Left lung (tissue), 10 donors: ENCODE data around the gene HRCT1. TPM values are rescaled to one million over a fixed set of nuclear protein-coding genes. Genes with fewer than 3 reads are reported as not detected.
A peak's percentile ranks its signal among the peaks of the same experiment; 100 is the strongest.
"Not testable (repeated sequence)": the region's sequence is repeated elsewhere in the genome, so short reads cannot be mapped to it uniquely, and the experiment has no call there.

ENCODE experiments used
- ATAC-seq: fragments of 200-7000 bp; cut with Tn5 transposase; one replicate; pipeline ENCODE4 v1.9.1; 2020; ENCODE audit warnings: moderate library complexity
- DNase-seq, 4 donors: peaks; one replicate each; pipeline ENCODE4 v3.0.0-alpha.2; 2013 to 2020
- H3K27ac ChIP-seq, 2 donors: fragments of 200-600 bp; sonication (generic) in 1 of 2; one replicate each; pipeline versions ENCODE4 v1.5.0 to v1.8.0; 2020 to 2021
- H3K27me3 ChIP-seq, 2 donors: fragments of 200-600 bp; sonication (generic) in 1 of 2; one replicate each; pipeline versions ENCODE4 v1.5.0 to v1.8.0; 2020 to 2021
- H3K36me3 ChIP-seq, 2 donors: fragments of 200-600 bp; sonication (generic) in 1 of 2; one replicate each; pipeline versions ENCODE4 v1.5.0 to v1.8.0; 2020 to 2021
- H3K4me1 ChIP-seq, 2 donors: fragments of 200-600 bp; one replicate each; pipeline ENCODE4 v1.8.0; 2021
- H3K4me3 ChIP-seq, 2 donors: fragments of 200-600 bp; sonication (generic) in 1 of 2; one replicate each; pipeline versions ENCODE4 v1.5.0 to v1.8.0; 2020 to 2021; ENCODE audit warnings: mild to moderate bottlenecking in 1 of 2
- H3K9me3 ChIP-seq, 2 donors: fragments of 200-600 bp; sonication (generic) in 1 of 2; one replicate each; pipeline versions ENCODE4 v1.5.0 to v1.8.0; 2020 to 2021
- CTCF ChIP-seq, 2 donors: fragments of 200-600 bp; sonication (generic) in 1 of 2; IDR thresholded peaks; one replicate each; pipeline versions ENCODE4 v1.5.0 to v1.8.0; 2021; ENCODE audit warnings: antibody characterized with exemption in 2 of 2
- intact Hi-C, 2 donors: fragments of 100-400 bp; cut with DNase I; formaldehyde crosslinking; loops; one replicate each; pipeline versions ENCODE4 v1.11.2 to v1.14.2; 2022
- polyA plus RNA-seq, 6 donors: library from polyadenylated mRNA; unstranded; fragments of 120-200 nt; gene quantifications; one replicate each; pipeline ENCODE4 v1.2.1, GENCODE V29; 2013; ENCODE audit not compliant: insufficient read length in 6 of 6
- total RNA-seq, 2 donors: library from RNA; stranded (reverse); fragmentation: NEBNext Ultra II Directional; extraction: Animal tissue kit (Norgen Biotek cat#: 25700); gene quantifications; one replicate each; pipeline ENCODE4 v1.2.1, GENCODE V29; 2021
- donor health status: DM: no; HTN: yes; CAD: no.
- donor health status: DM: no; HTN: no; CAD: no.

Gene HRCT1
- total and polyA plus RNA-seq, 8 donors: 0.29 to 3.1 (median 0.71) TPM; not detected in 1

- no peaks in the 10 kb centered on the region for H3K9me3 ChIP-seq
- no peaks in the 10 kb centered on the region for H3K4me1 ChIP-seq
- ATAC-seq (peak; percentile 58), DNase-seq (no peak)
- H3K36me3 ChIP-seq: no peaks in the 10 kb centered on the region
- TF ChIP-seq CTCF (IDR thresholded peaks at IDR 0.05): no peak
- no peak overlapping the region for H3K27ac ChIP-seq
- H3K27me3 ChIP-seq: peaks cover 0 to 10% of the 10 kb centered on the region in 2 donors
- intact Hi-C loops: no loop called here
- H3K4me3 ChIP-seq: no peak overlapping the region
Measured at GRCh38 chr9:35871545-35871944, 34.5 kb upstream of the HRCT1 start.

GRCh38 chr9:35872505-35872904, 33.5 kb upstream of the HRCT1 start:
- peaks cover 0 to 7% of the 10 kb centered on the region in 2 donors for H3K27me3 ChIP-seq
- intact Hi-C loops: no loop called here
- no peak overlapping the region for H3K4me3 ChIP-seq
- H3K27ac ChIP-seq: no peak overlapping the region
- H3K36me3 ChIP-seq: no peaks in the 10 kb centered on the region
- ATAC-seq (no peak), DNase-seq (no peak)
- H3K9me3 ChIP-seq: peaks cover 0 to 8% of the 10 kb centered on the region in 2 donors
- no peak for TF ChIP-seq CTCF (IDR thresholded peaks at IDR 0.05)
- no peaks in the 10 kb centered on the region for H3K4me1 ChIP-seq

- Histone ChIP-seq H3K9me3 (peaks cover 0 to 5% of the 10 kb centered on the region in 2 donors), H3K36me3 (no peaks in the 10 kb centered on the region), H3K27ac (no peak overlapping the region), H3K4me3 (no peak overlapping the region), H3K4me1 (no peaks in the 10 kb centered on the region), H3K27me3 (peaks cover 0 to 5% of the 10 kb centered on the region in 2 donors)
- TF ChIP-seq CTCF (IDR thresholded peaks at IDR 0.05): peak; percentile 94 to 95
- DNase-seq (peak; percentile 73 to 93 (median 83)), ATAC-seq (peak; percentile 95)
- intact Hi-C loops: loop anchor here in 1 of 2 donors (2.0 to 5.0 kb wide), 2 partner anchors 55 to 92 kb away; partner anchors contain the start of genes FAM221B, NPR2 and TMEM8B
Measured at GRCh38 chr9:35882263-35882848, 23.6 kb upstream of the HRCT1 start.

GRCh38 chr9:35882996-35883395, 23.0 kb upstream of the HRCT1 start:
- no peak overlapping the region for H3K4me3 ChIP-seq
- no peak overlapping the region for H3K27ac ChIP-seq
- DNase-seq (no peak), ATAC-seq (no peak)
- H3K36me3 ChIP-seq: no peaks in the 10 kb centered on the region
- no peaks in the 10 kb centered on the region for H3K4me1 ChIP-seq
- H3K27me3 ChIP-seq: peaks cover 0 to 5% of the 10 kb centered on the region in 2 donors
- intact Hi-C loops: loop anchor here in 1 of 2 donors (2.0 to 5.0 kb wide), 2 partner anchors 56 to 92 kb away; partner anchors contain the start of genes FAM221B, NPR2 and TMEM8B
- H3K9me3 ChIP-seq: no peaks in the 10 kb centered on the region
- TF ChIP-seq CTCF (IDR thresholded peaks at IDR 0.05): no peak

- intact Hi-C loops: loop anchor here in 1 of 2 donors (5.0 kb wide), 1 partner anchor 58 kb away; the partner anchor contains the start of genes FAM221B and TMEM8B
- not testable (repeated sequence) for ATAC-seq, H3K27me3 ChIP-seq, H3K4me1 ChIP-seq, H3K4me3 ChIP-seq, H3K36me3 ChIP-seq, H3K9me3 ChIP-seq, DNase-seq, H3K27ac ChIP-seq
Measured at GRCh38 chr9:35884908-35885307, 21.1 kb upstream of the HRCT1 start.
